HCT116 (cell line): ENCODE data around the gene KCNK6. TPM values are rescaled to one million over a fixed set of nuclear protein-coding genes. Genes with fewer than 3 reads are reported as not detected.

Experiments used
- ATAC-seq: fragments of 200-7000 bp; cut with Tn5 transposase; 2 replicates; pipeline ENCODE4 v1.9.1; 2020; ENCODE audit warnings: mild to moderate bottlenecking, moderate library complexity
- BruUV-seq: library from RNA; stranded (reverse); fragments of 400-500 nt; replicated peaks from 2 replicates; lab custom pipeline; 2021; lab: Mats Ljungman, UMichigan
- CTCF ChIA-PET: fragments of 300-600 bp; sonication (Branson Sonifier 250); formaldehyde crosslinking; loops from one replicate; lab custom pipeline; 2021; ENCODE audit warnings: antibody characterized with exemption; lab: Charles Lee
- POLR2A ChIA-PET: fragments of 300-600, 350-600 bp; sonication (Branson Sonifier 250); formaldehyde crosslinking; loops from one replicate; lab custom pipeline; 2021; ENCODE audit warnings: antibody characterized with exemption; lab: Charles Lee
- RAD21 ChIA-PET, 2 experiments: fragments of 300-600 bp; sonication (Branson Sonifier 250); formaldehyde crosslinking; loops; one replicate each; lab custom pipeline; 2023; ENCODE audit warnings: low total read pairs in 2 of 2; ENCODE audit not compliant: uncharacterized antibody in 2 of 2, unreplicated experiment in 2 of 2, low non-redundant PET in 1 of 2; lab: Charles Lee
- DNase-seq: peaks from one replicate; pipeline ENCODE4 v3.0.0-alpha.2; 2010; ENCODE audit warnings: low read depth, low spot score
- H2AFZ ChIP-seq: fragments of 200-600 bp; shearing (Covaris generic), sonication (generic); 2 replicates; pipeline ENCODE4 v1.6.1; 2017; ENCODE audit warnings: low read depth, mixed run types, mixed read lengths, antibody characterized with exemption, low read length; ENCODE audit not compliant: poor library complexity, severe bottlenecking
- H3K27ac ChIP-seq: 2 replicates; pipeline ENCODE4 v1.5.1; 2012; ENCODE audit warnings: low read depth, low read length
- H3K27me3 ChIP-seq: fragments of 200-600 bp; sonication (generic); 2 replicates; pipeline ENCODE4 v1.6.1; 2016; ENCODE audit warnings: mixed run types, low read length, mixed read lengths; ENCODE audit not compliant: insufficient read depth
- H3K36me3 ChIP-seq, 2 experiments: fragments of 200-500 bp in 1 of 2; fragments of 200-600 bp in 1 of 2; sonication (Bioruptor generic) in 1 of 2; sonication (generic) in 1 of 2; 2 replicates each; pipeline versions ENCODE4 v1.5.1 to v1.6.1; 2014 to 2016; ENCODE audit warnings: low read length in 2 of 2, inconsistent platforms in 1 of 2, mixed read lengths in 1 of 2, mixed run types in 1 of 2; ENCODE audit not compliant: insufficient read depth in 2 of 2, control insufficient read depth in 1 of 2
- H3K4me1 ChIP-seq, 2 experiments: fragments of 200-600 bp in 1 of 2; sonication (generic) in 1 of 2; 2 replicates each; pipeline versions ENCODE4 v1.5.1 to v1.6.1; 2012 to 2017; ENCODE audit warnings: low read length in 2 of 2, inconsistent platforms in 1 of 2, mild to moderate bottlenecking in 1 of 2, mixed read lengths in 1 of 2, mixed run types in 1 of 2, moderate library complexity in 1 of 2; ENCODE audit not compliant: insufficient read depth in 2 of 2, control insufficient read depth in 1 of 2
- H3K4me2 ChIP-seq: fragments of 200-600 bp; sonication (generic); 2 replicates; pipeline ENCODE4 v1.6.1; 2017; ENCODE audit warnings: mixed run types, low read length, mixed read lengths
- H3K4me3 ChIP-seq, 2 experiments: fragments of 200-600 bp in 1 of 2; sonication (generic) in 1 of 2; replicated peaks in 1 of 2; 2 replicates each; pipeline ENCODE4 v1.5.1; 2011 to 2016; ENCODE audit warnings: low read length in 2 of 2, control low read depth in 1 of 2, low read depth in 1 of 2, mild to moderate bottlenecking in 1 of 2, mixed read lengths in 1 of 2, mixed run types in 1 of 2
- H3K79me2 ChIP-seq: fragments of 200-600 bp; sonication (generic); 2 replicates; pipeline ENCODE4 v1.6.1; 2017; ENCODE audit warnings: mild to moderate bottlenecking, mixed run types, low read length, moderate library complexity, mixed read lengths; ENCODE audit not compliant: insufficient read depth
- H3K9ac ChIP-seq: fragments of 200-600 bp; sonication (generic); 2 replicates; pipeline ENCODE4 v1.6.1; 2016; ENCODE audit warnings: low read length, mixed read lengths
- H3K9me2 ChIP-seq: fragments of 200-600 bp; sonication (generic), shearing (Covaris generic); 2 replicates; pipeline ENCODE4 v1.6.1; 2017; ENCODE audit warnings: mixed run types, mild to moderate bottlenecking, moderate library complexity; ENCODE audit not compliant: insufficient read depth
- H3K9me3 ChIP-seq, 2 experiments: fragments of 200-500 bp in 1 of 2; fragments of 200-600 bp in 1 of 2; sonication (Bioruptor generic) in 1 of 2; sonication (generic) in 1 of 2; 2 replicates each; pipeline ENCODE4 v1.6.1; 2014 to 2017; ENCODE audit warnings: low read length in 2 of 2, mixed read lengths in 2 of 2, inconsistent platforms in 1 of 2, low read depth in 1 of 2, mild to moderate bottlenecking in 1 of 2, mixed run types in 1 of 2, moderate library complexity in 1 of 2; ENCODE audit not compliant: control insufficient read depth in 1 of 2, insufficient read depth in 1 of 2
- H4K20me1 ChIP-seq: fragments of 200-600 bp; sonication (generic), shearing (Covaris generic); 2 replicates; pipeline ENCODE4 v1.6.1; 2017; ENCODE audit warnings: mixed run types, mild to moderate bottlenecking, moderate library complexity; ENCODE audit not compliant: insufficient read depth
- CEBPB ChIP-seq: IDR thresholded peaks from 2 replicates; pipeline ENCODE4 v1.6.1; 2012; ENCODE audit warnings: low read depth
- ELF1 ChIP-seq: IDR thresholded peaks from 2 replicates; pipeline ENCODE4 v1.6.1; 2012; ENCODE audit warnings: low read depth, borderline replicate concordance
- EZH2 ChIP-seq: fragments of 200-600 bp; sonication (generic); IDR thresholded peaks from 2 replicates; pipeline ENCODE4 v1.6.1; 2017; ENCODE audit warnings: antibody characterized with exemption, mixed run types
- EZH2phosphoT487 ChIP-seq: fragments of 200-600 bp; IDR thresholded peaks from 2 replicates; pipeline ENCODE4 v1.6.1; 2018; ENCODE audit warnings: antibody characterized with exemption, borderline replicate concordance
- JUND ChIP-seq: IDR thresholded peaks from 2 replicates; pipeline ENCODE4 v1.6.1; 2012
- POLR2A ChIP-seq: IDR thresholded peaks from 2 replicates; pipeline ENCODE4 v1.7.0; 2011; ENCODE audit warnings: borderline replicate concordance; ENCODE audit not compliant: insufficient read depth, insufficient read length; ENCODE audit errors: extremely low read depth
- SP1 ChIP-seq: IDR thresholded peaks from 2 replicates; pipeline ENCODE4 v1.6.1; 2012; ENCODE audit warnings: low read depth
- SRF ChIP-seq: IDR thresholded peaks from 2 replicates; pipeline ENCODE4 v1.6.1; 2012; ENCODE audit warnings: low read depth
- TCF7L2 ChIP-seq: IDR thresholded peaks from 2 replicates; pipeline ENCODE4 v1.7.0; 2011; ENCODE audit warnings: borderline replicate concordance, inconsistent platforms; ENCODE audit not compliant: insufficient read depth, insufficient read length; ENCODE audit errors: extremely low read depth
- intact Hi-C: fragments of 100-400 bp; cut with micrococcal nuclease; formaldehyde crosslinking; loops from 2 replicates; pipeline ENCODE4 v1.10.0; 2022
- total RNA-seq: library from RNA; stranded (reverse); gene quantifications from one replicate; pipeline ENCODE4 v1.2.1, GENCODE V29; 2021; ENCODE audit not compliant: unreplicated experiment
- TF ChIP-seq, protein P1 (sequence below): IDR thresholded peaks from 2 replicates; pipeline ENCODE4 v1.6.1; 2012

Gene KCNK6
- total RNA-seq, 1 experiment from 2014 or later, result 11.0 TPM

DNA sequence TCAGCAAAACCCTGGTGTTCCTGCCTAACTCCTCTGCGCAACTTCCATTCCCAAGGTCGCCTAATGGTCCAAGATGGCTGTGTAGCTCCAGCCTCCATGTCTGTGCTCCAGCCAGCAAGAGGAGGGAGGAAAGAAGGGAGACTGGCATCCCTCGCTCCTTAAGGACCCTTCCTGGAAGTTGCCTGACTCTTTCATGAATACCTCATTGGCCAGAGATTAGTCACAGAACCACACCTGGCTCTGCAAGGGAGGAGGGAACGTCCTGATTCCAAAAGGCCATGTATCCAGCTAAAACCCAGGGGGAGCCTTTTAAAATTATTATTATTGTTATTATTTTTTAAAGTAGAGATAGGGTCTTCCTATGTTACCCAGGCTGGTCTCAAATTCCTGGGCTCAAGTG is 4.8 kb downstream of the KCNK6 start:
- POLR2A ChIA-PET, result no interaction called here
- H3K27ac ChIP-seq, result no peak overlapping the region
- no peak for TF ChIP-seq CEBPB
- TF ChIP-seq, protein P1, sequence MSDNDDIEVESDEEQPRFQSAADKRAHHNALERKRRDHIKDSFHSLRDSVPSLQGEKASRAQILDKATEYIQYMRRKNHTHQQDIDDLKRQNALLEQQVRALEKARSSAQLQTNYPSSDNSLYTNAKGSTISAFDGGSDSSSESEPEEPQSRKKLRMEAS, result no peak
- no peak for TF ChIP-seq TCF7L2
- TF ChIP-seq, all 23 proteins: peak for 0
- no peak overlapping the region for H2AFZ ChIP-seq
- peaks cover 30% of the 10 kb centered on the region for H3K79me2 ChIP-seq
- H3K4me3 ChIP-seq, result no peak overlapping the region
- H4K20me1 ChIP-seq, result no peaks in the 10 kb centered on the region
- H3K27me3 ChIP-seq, result no peaks in the 10 kb centered on the region
- ChIA-PET CTCF (no interaction called here), RAD21 (no interaction called here)
- H3K36me3 ChIP-seq, result peaks cover 12 to 20% of the 10 kb centered on the region in 2 experiments; a peak in 3 of 4 replicates
- no peak for DNase-seq
- H3K9me3 ChIP-seq, result no peaks in the 10 kb centered on the region
- H3K9ac ChIP-seq, result no peak overlapping the region
- no peak overlapping the region for H3K4me2 ChIP-seq
- ATAC-seq, result no peak
- intact Hi-C loops, result no loop called here
- H3K9me2 ChIP-seq, result no peaks in the 10 kb centered on the region
- H3K4me1 ChIP-seq, result peaks cover 2 to 23% of the 10 kb centered on the region in 2 experiments; a peak in 3 of 4 replicates
- BruUV-seq, result no TSS peak

DNA sequence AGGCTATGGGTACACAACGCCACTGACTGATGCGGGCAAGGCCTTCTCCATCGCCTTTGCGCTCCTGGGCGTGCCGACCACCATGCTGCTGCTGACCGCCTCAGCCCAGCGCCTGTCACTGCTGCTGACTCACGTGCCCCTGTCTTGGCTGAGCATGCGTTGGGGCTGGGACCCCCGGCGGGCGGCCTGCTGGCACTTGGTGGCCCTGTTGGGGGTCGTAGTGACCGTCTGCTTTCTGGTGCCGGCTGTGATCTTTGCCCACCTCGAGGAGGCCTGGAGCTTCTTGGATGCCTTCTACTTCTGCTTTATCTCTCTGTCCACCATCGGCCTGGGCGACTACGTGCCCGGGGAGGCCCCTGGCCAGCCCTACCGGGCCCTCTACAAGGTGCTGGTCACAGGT is 6.9 kb downstream of the KCNK6 start:
- no peak for ATAC-seq
- TF ChIP-seq JUND, result no peak
- no peak for TF ChIP-seq POLR2A
- TF ChIP-seq SP1, result no peak
- no peak for TF ChIP-seq ELF1
- no peak for TF ChIP-seq TCF7L2
- TF ChIP-seq EZH2phosphoT487, result no peak
- TF ChIP-seq EZH2, result no peak
- TF ChIP-seq SRF, result no peak
- Histone ChIP-seq H3K4me3 (no peak overlapping the region), H3K9me2 (no peaks in the 10 kb centered on the region), H3K27me3 (no peaks in the 10 kb centered on the region), H2AFZ (no peak overlapping the region), H3K27ac (no peak overlapping the region), H3K79me2 (peaks cover 11% of the 10 kb centered on the region; the same call in 1 of the 2 replicates), H3K4me1 (peaks cover 0 to 7% of the 10 kb centered on the region in 2 experiments; a peak in 1 of 4 replicates), H3K36me3 (peaks cover 12 to 20% of the 10 kb centered on the region in 2 experiments; a peak in 3 of 4 replicates), H3K4me2 (no peak overlapping the region), H4K20me1 (no peaks in the 10 kb centered on the region), H3K9me3 (no peaks in the 10 kb centered on the region), H3K9ac (no peak overlapping the region)
- no TSS peak for BruUV-seq
- ChIA-PET CTCF (no interaction called here), POLR2A (no interaction called here), RAD21 (no interaction called here)
- intact Hi-C loops, result no loop called here
- no peak for DNase-seq
